DOHH2 (cell line): ENCODE measurements around the gene ROBO1.

Experiments
- H3F3A ChIP-seq: fragments of 200-600 bp; sonication (generic), shearing (Covaris generic); 2 replicates; pipeline ENCODE4 v1.6.0; 2016; ENCODE audit warnings: antibody characterized with exemption, mild to moderate bottlenecking; ENCODE audit not compliant: control insufficient read depth, insufficient read depth
- H3K27ac ChIP-seq: fragments of 200-600 bp; sonication (generic); 2 replicates; pipeline ENCODE4 v1.5.1; 2014; ENCODE audit warnings: low read depth, mild to moderate bottlenecking, low read length, moderate library complexity
- H3K27me3 ChIP-seq: fragments of 200-600 bp; sonication (generic); 2 replicates; pipeline ENCODE4 v1.6.1; 2014; ENCODE audit warnings: mild to moderate bottlenecking, low read length, mixed read lengths; ENCODE audit not compliant: control insufficient read depth
- H3K36me3 ChIP-seq: fragments of 200-600 bp; sonication (generic); 2 replicates; pipeline ENCODE4 v1.6.1; 2014; ENCODE audit warnings: mild to moderate bottlenecking, low read length, moderate library complexity, mixed read lengths; ENCODE audit not compliant: control insufficient read depth
- H3K4me1 ChIP-seq: fragments of 200-600 bp; sonication (generic); 2 replicates; pipeline ENCODE4 v1.6.1; 2014; ENCODE audit warnings: mild to moderate bottlenecking, low read length, mixed read lengths; ENCODE audit not compliant: control insufficient read depth
- H3K4me2 ChIP-seq: fragments of 200-600 bp; sonication (generic); 2 replicates; pipeline ENCODE4 v1.6.0; 2014; ENCODE audit warnings: mild to moderate bottlenecking, low read length, moderate library complexity
- H3K4me3 ChIP-seq: fragments of 200-600 bp; sonication (generic); 2 replicates; pipeline ENCODE4 v1.5.1; 2014; ENCODE audit warnings: mild to moderate bottlenecking, low read length, mixed read lengths
- H3K79me2 ChIP-seq: fragments of 200-600 bp; sonication (generic); 2 replicates; pipeline ENCODE4 v1.6.1; 2014; ENCODE audit warnings: mild to moderate bottlenecking, low read length, mixed read lengths; ENCODE audit not compliant: control insufficient read depth
- H3K9me2 ChIP-seq: fragments of 200-600 bp; sonication (generic); replicated peaks from 2 replicates; pipeline ENCODE4 v1.6.1; 2014; ENCODE audit warnings: mild to moderate bottlenecking, low read length, mixed read lengths; ENCODE audit not compliant: control insufficient read depth
- H3K9me3 ChIP-seq: fragments of 200-600 bp; sonication (generic); 2 replicates; pipeline ENCODE4 v1.6.1; 2014; ENCODE audit warnings: antibody characterized with exemption, low read length, mixed read lengths; ENCODE audit not compliant: control insufficient read depth, insufficient read depth
- H4K20me1 ChIP-seq: fragments of 200-600 bp; sonication (generic); 2 replicates; pipeline ENCODE4 v1.6.0; 2014; ENCODE audit warnings: low read depth, mild to moderate bottlenecking, antibody characterized with exemption, low read length, moderate library complexity; ENCODE audit not compliant: control insufficient read depth, insufficient read depth
- CTCF ChIP-seq: fragments of 200-600 bp; sonication (generic); IDR thresholded peaks from one replicate; pipeline ENCODE4 v1.5.1; 2014; ENCODE audit warnings: antibody characterized with exemption, mild to moderate bottlenecking, low read depth, low read length; ENCODE audit not compliant: poor library complexity, severe bottlenecking
- EZH2phosphoT487 ChIP-seq: fragments of 200-600 bp; sonication (generic); IDR thresholded peaks from 2 replicates; pipeline ENCODE4 v1.6.1; 2017; ENCODE audit warnings: borderline replicate concordance, mild to moderate bottlenecking, antibody characterized with exemption, low read length, moderate library complexity, mixed read lengths

ROBO1 gene

GRCh38 chr3:79361748-79362378 lies 405.9 kb downstream of the ROBO1 start:
- Histone ChIP-seq H3K27ac (no peak overlapping the region), H3K27me3 (no peaks in the 10 kb centered on the region), H3K36me3 (no peaks in the 10 kb centered on the region), H3F3A (no peaks in the 10 kb centered on the region), H3K4me3 (no peak overlapping the region), H4K20me1 (no peaks in the 10 kb centered on the region), H3K79me2 (no peaks in the 10 kb centered on the region), H3K9me3 (no peaks in the 10 kb centered on the region), H3K4me2 (no peak overlapping the region), H3K4me1 (no peaks in the 10 kb centered on the region), H3K9me2 (no peaks in the 10 kb centered on the region)
- TF ChIP-seq EZH2phosphoT487 (no peak), CTCF (peak; percentile 40)

GRCh38 chr3:79358327-79358726 lies 409.5 kb downstream of the ROBO1 start:
- Histone ChIP-seq H3K36me3 (no peaks in the 10 kb centered on the region), H3K79me2 (no peaks in the 10 kb centered on the region), H3K4me1 (no peaks in the 10 kb centered on the region), H4K20me1 (no peaks in the 10 kb centered on the region), H3K27me3 (no peaks in the 10 kb centered on the region), H3F3A (no peaks in the 10 kb centered on the region), H3K27ac (no peak overlapping the region), H3K9me2 (no peaks in the 10 kb centered on the region), H3K9me3 (no peaks in the 10 kb centered on the region), H3K4me3 (no peak overlapping the region), H3K4me2 (no peak overlapping the region)
- no peak for TF ChIP-seq CTCF
- TF ChIP-seq EZH2phosphoT487: no peak

GRCh38 chr3:79354179-79354688 lies 413.6 kb downstream of the ROBO1 start:
- TF ChIP-seq CTCF (no peak), EZH2phosphoT487 (no peak)
- Histone ChIP-seq H3F3A (no peaks in the 10 kb centered on the region), H3K27me3 (no peaks in the 10 kb centered on the region), H3K9me3 (no peaks in the 10 kb centered on the region), H4K20me1 (no peaks in the 10 kb centered on the region), H3K36me3 (no peaks in the 10 kb centered on the region), H3K4me2 (no peak overlapping the region), H3K27ac (no peak overlapping the region), H3K9me2 (no peaks in the 10 kb centered on the region), H3K4me1 (no peaks in the 10 kb centered on the region), H3K4me3 (no peak overlapping the region), H3K79me2 (no peaks in the 10 kb centered on the region)
